ENCODE data around the gene CXCL17.

CXCL17 gene

DNA sequence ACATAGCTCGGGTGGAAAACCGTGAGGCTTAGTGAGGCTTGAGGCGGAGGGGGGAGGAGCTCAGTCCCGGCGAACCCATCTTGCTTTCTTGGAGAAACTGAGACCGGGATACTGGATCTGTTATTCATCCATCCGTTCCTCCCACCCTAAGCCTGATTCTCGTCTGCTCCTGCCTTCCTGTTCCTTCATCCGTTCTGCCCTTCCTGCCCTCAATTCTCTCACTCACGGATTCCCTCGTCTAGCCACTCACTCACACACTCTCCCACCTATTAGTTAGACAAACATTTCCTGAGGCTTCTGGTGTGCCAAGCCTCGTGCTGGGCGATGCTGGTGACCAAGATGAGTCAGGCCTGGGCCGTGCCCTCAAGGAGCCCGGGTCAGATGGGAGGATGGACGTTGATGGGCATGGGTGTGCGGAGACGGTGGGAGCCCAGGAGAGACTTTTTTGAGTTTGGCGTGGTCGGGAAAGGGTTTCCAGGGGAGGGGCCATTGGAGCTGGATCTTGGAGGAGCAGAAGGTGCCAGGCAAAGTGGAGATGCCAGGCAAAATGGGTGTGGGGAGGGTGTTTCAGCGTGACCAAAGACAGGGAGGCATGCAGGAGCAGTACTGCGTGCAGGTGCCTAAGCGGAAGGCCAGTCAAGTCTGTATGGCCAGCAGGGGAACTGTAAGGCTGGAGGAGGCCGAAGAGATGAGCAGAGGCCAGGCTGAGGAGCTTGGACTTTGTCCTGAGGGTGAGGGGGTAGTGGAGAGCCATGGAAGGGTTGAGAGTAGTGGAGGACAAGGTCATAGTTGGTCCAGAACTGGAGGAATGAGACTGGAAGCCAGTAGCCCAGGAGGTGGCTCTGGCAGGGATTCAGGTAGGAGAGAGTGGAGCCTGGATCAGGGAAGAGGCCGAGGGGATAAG lies 45.2 kb downstream of the CXCL17 start:
- H3K27me3 ChIP-seq (ENCODE audit: control insufficient read depth, insufficient read depth, low read length): no peaks in the 10 kb centered on the region
- peak overlapping the region; percentile 98 for H2AFZ ChIP-seq
- H3K9me3 ChIP-seq (ENCODE audit: control insufficient read depth, low read length): no peaks in the 10 kb centered on the region
- H3K4me1 ChIP-seq: peaks cover 13% of the 10 kb centered on the region
- H3K9ac ChIP-seq: peak overlapping the region; percentile 67
- H3K79me2 ChIP-seq: no peaks in the 10 kb centered on the region
- H3K4me3 ChIP-seq (ENCODE audit: low read depth, low read length): peak overlapping the region; percentile 74
- no peaks in the 10 kb centered on the region for H3K36me3 ChIP-seq (ENCODE audit: control insufficient read depth, insufficient read depth, low read length)
- peak overlapping the region; percentile 58 for H3K27ac ChIP-seq
- TF ChIP-seq, protein P1, sequence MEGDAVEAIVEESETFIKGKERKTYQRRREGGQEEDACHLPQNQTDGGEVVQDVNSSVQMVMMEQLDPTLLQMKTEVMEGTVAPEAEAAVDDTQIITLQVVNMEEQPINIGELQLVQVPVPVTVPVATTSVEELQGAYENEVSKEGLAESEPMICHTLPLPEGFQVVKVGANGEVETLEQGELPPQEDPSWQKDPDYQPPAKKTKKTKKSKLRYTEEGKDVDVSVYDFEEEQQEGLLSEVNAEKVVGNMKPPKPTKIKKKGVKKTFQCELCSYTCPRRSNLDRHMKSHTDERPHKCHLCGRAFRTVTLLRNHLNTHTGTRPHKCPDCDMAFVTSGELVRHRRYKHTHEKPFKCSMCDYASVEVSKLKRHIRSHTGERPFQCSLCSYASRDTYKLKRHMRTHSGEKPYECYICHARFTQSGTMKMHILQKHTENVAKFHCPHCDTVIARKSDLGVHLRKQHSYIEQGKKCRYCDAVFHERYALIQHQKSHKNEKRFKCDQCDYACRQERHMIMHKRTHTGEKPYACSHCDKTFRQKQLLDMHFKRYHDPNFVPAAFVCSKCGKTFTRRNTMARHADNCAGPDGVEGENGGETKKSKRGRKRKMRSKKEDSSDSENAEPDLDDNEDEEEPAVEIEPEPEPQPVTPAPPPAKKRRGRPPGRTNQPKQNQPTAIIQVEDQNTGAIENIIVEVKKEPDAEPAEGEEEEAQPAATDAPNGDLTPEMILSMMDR (IDR thresholded peaks at IDR 0.05): no peak
- peak overlapping the region; percentile 100 for H3K4me2 ChIP-seq (ENCODE audit: low read length)

- H3K27ac ChIP-seq: peak overlapping the region; percentile 58
- no peaks in the 10 kb centered on the region for H3K9me3 ChIP-seq (ENCODE audit: control insufficient read depth, low read length)
- TF ChIP-seq, protein P1 (IDR thresholded peaks at IDR 0.05): no peak
- H2AFZ ChIP-seq: peak overlapping the region; percentile 98
- peaks cover 13% of the 10 kb centered on the region for H3K4me1 ChIP-seq
- peak overlapping the region; percentile 100 for H3K4me2 ChIP-seq (ENCODE audit: low read length)
- peak overlapping the region; percentile 74 for H3K4me3 ChIP-seq (ENCODE audit: low read depth, low read length)
- no peaks in the 10 kb centered on the region for H3K79me2 ChIP-seq
- no peaks in the 10 kb centered on the region for H3K27me3 ChIP-seq (ENCODE audit: control insufficient read depth, insufficient read depth, low read length)
- H3K36me3 ChIP-seq (ENCODE audit: control insufficient read depth, insufficient read depth, low read length): no peaks in the 10 kb centered on the region
- H3K9ac ChIP-seq: peak overlapping the region; percentile 67
These were observed 46.1 kb downstream of the CXCL17 start for GRCh38 chr19:42396381-42397262.

DNA sequence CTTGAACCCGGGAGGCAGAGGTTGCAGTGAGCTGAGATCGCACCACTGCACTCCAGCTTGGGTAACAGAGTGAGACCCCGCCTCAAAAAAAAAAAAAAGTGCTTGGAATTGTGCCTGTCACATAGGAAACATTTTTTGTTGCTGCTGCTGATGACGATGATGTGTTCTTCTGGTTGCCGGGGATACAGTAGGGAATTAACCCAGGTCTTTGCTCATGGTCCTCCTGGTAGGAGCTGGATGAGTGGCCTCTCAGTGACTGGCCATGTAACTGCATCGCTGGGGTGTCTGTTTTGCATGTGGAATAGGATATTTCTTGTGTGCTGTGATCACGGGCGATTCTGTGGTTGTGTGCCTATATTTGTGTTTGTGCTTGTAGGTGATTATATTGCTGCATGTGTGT lies 48.0 kb downstream of the CXCL17 start:
- no peaks in the 10 kb centered on the region for H3K27me3 ChIP-seq (ENCODE audit: control insufficient read depth, insufficient read depth, low read length)
- H3K36me3 ChIP-seq (ENCODE audit: control insufficient read depth, insufficient read depth, low read length): no peaks in the 10 kb centered on the region
- TF ChIP-seq, protein P1 (IDR thresholded peaks at IDR 0.05): no peak
- H3K27ac ChIP-seq: no peak overlapping the region
- peaks cover 13% of the 10 kb centered on the region for H3K4me1 ChIP-seq
- no peak overlapping the region for H2AFZ ChIP-seq
- H3K4me2 ChIP-seq (ENCODE audit: low read length): no peak overlapping the region
- H3K9ac ChIP-seq: no peak overlapping the region
- H3K79me2 ChIP-seq: no peaks in the 10 kb centered on the region
- H3K9me3 ChIP-seq (ENCODE audit: control insufficient read depth, low read length): no peaks in the 10 kb centered on the region
- H3K4me3 ChIP-seq (ENCODE audit: low read depth, low read length): no peak overlapping the region

- H3K27me3 ChIP-seq (ENCODE audit: control insufficient read depth, insufficient read depth, low read length): no peaks in the 10 kb centered on the region
- H3K36me3 ChIP-seq (ENCODE audit: control insufficient read depth, insufficient read depth, low read length): no peaks in the 10 kb centered on the region
- H3K27ac ChIP-seq: no peak overlapping the region
- TF ChIP-seq, protein P1 (IDR thresholded peaks at IDR 0.05): no peak
- no peaks in the 10 kb centered on the region for H3K9me3 ChIP-seq (ENCODE audit: control insufficient read depth, low read length)
- H3K4me1 ChIP-seq: peaks cover 6% of the 10 kb centered on the region
- H3K4me3 ChIP-seq (ENCODE audit: low read depth, low read length): no peak overlapping the region
- no peak overlapping the region for H3K9ac ChIP-seq
- no peak overlapping the region for H2AFZ ChIP-seq
- no peaks in the 10 kb centered on the region for H3K79me2 ChIP-seq
- H3K4me2 ChIP-seq (ENCODE audit: low read length): no peak overlapping the region
These were observed 50.6 kb downstream of the CXCL17 start for GRCh38 chr19:42392165-42392564.
